NB4 (cell line): ENCODE data around the gene ZNF525.
"Not testable (repeated sequence)": the region's sequence is repeated elsewhere in the genome, so short reads cannot be mapped to it uniquely, and the experiment has no call there.

Experiments used
- CTCF ChIP-seq: IDR thresholded peaks from one replicate; pipeline ENCODE4 v1.5.1; 2012; ENCODE audit warnings: low read depth, low read length
- MAX ChIP-seq: IDR thresholded peaks from 2 replicates; pipeline ENCODE4 v1.6.1; 2011; ENCODE audit warnings: low read depth, low read length
- POLR2A ChIP-seq: IDR thresholded peaks from 2 replicates; pipeline ENCODE4 v1.6.1; 2011; ENCODE audit warnings: mild to moderate bottlenecking; ENCODE audit not compliant: insufficient read length; ENCODE audit errors: extremely low read depth

GRCh38 chr19:53420520-53421315 lies 55.2 kb downstream of the ZNF525 start:
- TF ChIP-seq CTCF, POLR2A, MAX: not testable (repeated sequence)
